Suprapubic skin (tissue), 3 donors: Measurements from ENCODE around the gene TMEM229A.

ENCODE experiments used
- EP300 ChIP-seq: sonication (generic); formaldehyde crosslinking; IDR thresholded peaks from one replicate; pipeline ENCODE4 v1.6.1; 2017; ENCODE audit warnings: antibody characterized with exemption
- POLR2A ChIP-seq, 2 donors: fragments of 450-650 bp; IDR thresholded peaks; one replicate each; pipeline ENCODE4 v1.6.1; 2017; ENCODE audit warnings: antibody characterized with exemption in 2 of 2, mild to moderate bottlenecking in 2 of 2, moderate library complexity in 2 of 2
- TF ChIP-seq, protein P1 (sequence below), 2 donors: fragments of 200-600 bp in 1 of 2; fragments of 450-650 bp in 1 of 2; sonication (generic) in 1 of 2; IDR thresholded peaks; one replicate each; pipeline ENCODE4 v1.5.1; 2016 to 2019; ENCODE audit warnings: antibody characterized with exemption in 2 of 2, mild to moderate bottlenecking in 1 of 2, moderate library complexity in 1 of 2

DNA sequence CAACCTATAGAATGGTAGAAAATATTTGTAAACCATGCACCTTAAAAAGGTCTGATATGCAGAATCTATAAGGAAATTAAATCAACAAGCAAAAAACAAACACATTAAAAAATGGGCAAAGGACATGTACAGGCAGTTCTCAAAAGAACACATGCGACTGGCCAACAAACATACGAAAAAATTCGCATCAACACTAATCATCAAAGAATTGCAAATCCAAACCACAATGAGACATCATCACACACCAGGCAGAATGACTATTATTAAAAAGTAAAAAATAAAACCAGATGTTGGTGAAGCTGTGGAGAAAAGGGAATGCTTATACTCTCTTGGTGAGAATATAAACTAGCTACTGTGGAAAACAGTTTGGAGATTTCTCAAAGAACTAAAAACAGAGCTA lies 33.2 kb downstream of the TMEM229A start:
- TF ChIP-seq, protein P1, sequence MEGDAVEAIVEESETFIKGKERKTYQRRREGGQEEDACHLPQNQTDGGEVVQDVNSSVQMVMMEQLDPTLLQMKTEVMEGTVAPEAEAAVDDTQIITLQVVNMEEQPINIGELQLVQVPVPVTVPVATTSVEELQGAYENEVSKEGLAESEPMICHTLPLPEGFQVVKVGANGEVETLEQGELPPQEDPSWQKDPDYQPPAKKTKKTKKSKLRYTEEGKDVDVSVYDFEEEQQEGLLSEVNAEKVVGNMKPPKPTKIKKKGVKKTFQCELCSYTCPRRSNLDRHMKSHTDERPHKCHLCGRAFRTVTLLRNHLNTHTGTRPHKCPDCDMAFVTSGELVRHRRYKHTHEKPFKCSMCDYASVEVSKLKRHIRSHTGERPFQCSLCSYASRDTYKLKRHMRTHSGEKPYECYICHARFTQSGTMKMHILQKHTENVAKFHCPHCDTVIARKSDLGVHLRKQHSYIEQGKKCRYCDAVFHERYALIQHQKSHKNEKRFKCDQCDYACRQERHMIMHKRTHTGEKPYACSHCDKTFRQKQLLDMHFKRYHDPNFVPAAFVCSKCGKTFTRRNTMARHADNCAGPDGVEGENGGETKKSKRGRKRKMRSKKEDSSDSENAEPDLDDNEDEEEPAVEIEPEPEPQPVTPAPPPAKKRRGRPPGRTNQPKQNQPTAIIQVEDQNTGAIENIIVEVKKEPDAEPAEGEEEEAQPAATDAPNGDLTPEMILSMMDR (IDR thresholded peaks at IDR 0.05) = no peak
- TF ChIP-seq POLR2A (IDR thresholded peaks at IDR 0.05) = no peak
- no peak for TF ChIP-seq EP300
